IPS DF 19.7 (cell line): Measurements from ENCODE around the gene TRMT11.
A peak's percentile ranks its signal among the peaks of the same experiment; 100 is the strongest.
"Not testable (repeated sequence)": the region's sequence is repeated elsewhere in the genome, so short reads cannot be mapped to it uniquely, and the experiment has no call there.

ENCODE experiments used
- DNase-seq: peaks from one replicate; pipeline ENCODE4 v3.0.0-alpha.2; 2013; ENCODE audit warnings: low read depth, low spot score

Gene TRMT11

GRCh38 chr6:126047648-126048047 lies 61.3 kb downstream of the TRMT11 start:
- no peak for DNase-seq

- DNase-seq = no peak
Measured at GRCh38 chr6:126048635-126049034, 62.3 kb downstream of the TRMT11 start.

GRCh38 chr6:126050795-126051194 lies 64.5 kb downstream of the TRMT11 start:
- no peak for DNase-seq

GRCh38 chr6:126051791-126052190 lies 65.5 kb downstream of the TRMT11 start:
- no peak for DNase-seq

GRCh38 chr6:126052485-126052884 lies 66.1 kb downstream of the TRMT11 start:
- DNase-seq = no peak

- no peak for DNase-seq
Measured at GRCh38 chr6:126054258-126054702, 67.9 kb downstream of the TRMT11 start.

GRCh38 chr6:126054802-126055201 lies 68.5 kb downstream of the TRMT11 start:
- DNase-seq = no peak

- DNase-seq = no peak
Measured at GRCh38 chr6:126055449-126055848, 69.1 kb downstream of the TRMT11 start.

- DNase-seq = peak; percentile 23
Measured at GRCh38 chr6:126056355-126057004, 70.1 kb downstream of the TRMT11 start.

- not testable (repeated sequence) for DNase-seq
Measured at GRCh38 chr6:126058085-126058484, 71.7 kb downstream of the TRMT11 start.

- no peak for DNase-seq
Measured at GRCh38 chr6:126060400-126060799, 74.1 kb downstream of the TRMT11 start.

- no peak for DNase-seq
Measured at GRCh38 chr6:126063512-126064146, 77.3 kb downstream of the TRMT11 start.

GRCh38 chr6:126064257-126064747 lies 78.0 kb downstream of the TRMT11 start:
- no peak for DNase-seq

GRCh38 chr6:126064748-126065401 lies 78.5 kb downstream of the TRMT11 start:
- no peak for DNase-seq

GRCh38 chr6:126066053-126067048 lies 80.0 kb downstream of the TRMT11 start:
- no peak for DNase-seq

GRCh38 chr6:126067073-126067472 lies 80.7 kb downstream of the TRMT11 start:
- DNase-seq = no peak

- no peak for DNase-seq
Measured at GRCh38 chr6:126069449-126069848, 83.1 kb downstream of the TRMT11 start.

- no peak for DNase-seq
Measured at GRCh38 chr6:126071000-126071647, 84.8 kb downstream of the TRMT11 start.

- no peak for DNase-seq
Measured at GRCh38 chr6:126072172-126072571, 85.8 kb downstream of the TRMT11 start.

GRCh38 chr6:126072834-126073233 lies 86.5 kb downstream of the TRMT11 start:
- no peak for DNase-seq
